Measurements from ENCODE around the gene KRTAP12-2.

KRTAP12-2 gene, protein sequence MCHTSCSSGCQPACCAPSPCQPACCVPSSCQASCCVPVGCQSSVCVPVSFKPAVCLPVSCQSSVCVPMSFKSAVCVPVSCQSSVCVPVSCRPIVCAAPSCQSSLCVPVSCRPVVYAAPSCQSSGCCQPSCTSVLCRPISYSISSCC

DNA sequence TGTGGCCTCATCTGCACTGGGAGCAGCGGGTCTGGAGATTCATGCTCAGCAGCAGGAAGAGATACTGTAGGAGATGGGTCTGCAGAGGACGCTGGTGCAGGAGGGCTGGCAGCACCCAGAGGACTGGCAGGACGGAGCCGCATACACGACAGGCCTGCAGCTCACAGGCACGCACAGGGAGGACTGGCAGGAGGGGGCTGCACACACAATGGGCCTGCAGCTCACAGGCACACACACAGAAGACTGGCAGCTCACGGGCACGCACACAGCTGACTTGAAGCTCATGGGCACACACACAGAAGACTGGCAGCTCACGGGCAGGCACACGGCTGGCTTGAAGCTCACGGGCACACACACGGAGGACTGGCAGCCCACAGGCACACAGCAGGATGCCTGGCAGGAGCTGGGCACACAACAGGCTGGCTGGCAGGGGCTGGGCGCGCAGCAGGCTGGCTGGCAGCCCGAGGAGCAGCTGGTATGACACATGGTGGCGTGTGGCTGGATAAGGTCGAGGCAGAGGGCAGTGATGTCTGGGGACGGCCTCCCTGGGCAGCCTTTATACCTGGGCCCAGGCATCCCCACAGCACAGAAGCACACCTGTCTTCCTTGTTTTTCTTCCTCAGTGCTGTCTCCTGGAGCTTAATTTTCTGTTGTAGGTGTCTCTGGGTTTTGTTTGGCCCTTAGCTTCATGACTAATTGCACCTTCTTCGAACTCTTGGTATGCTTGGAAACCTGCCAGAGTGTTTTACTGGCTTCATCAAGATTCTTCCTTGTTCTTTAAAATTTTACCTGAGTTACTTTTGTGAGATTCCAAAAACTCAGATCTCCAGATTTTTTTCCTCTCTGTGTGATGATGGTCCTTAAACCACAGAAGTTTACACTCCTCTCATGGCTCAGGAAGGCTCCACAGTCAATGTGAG, at the start of gene KRTAP12-2:
Gene KRTAP12-2, minus strand, starts transcription at position 527 of the 920 bp plus-strand sequence. Its CDS starts 41 bp downstream, at position 486.
- DNase-seq = no peak

GRCh38 chr21:44714905-44715304, 48.2 kb upstream of the KRTAP12-2 start:
- DNase-seq = no peak

- no peak for DNase-seq
These were observed 47.1 kb upstream of the KRTAP12-2 start for GRCh38 chr21:44713846-44714245.

- DNase-seq = no peak
These were observed 46.4 kb upstream of the KRTAP12-2 start for GRCh38 chr21:44713130-44713529.

GRCh38 chr21:44712203-44713028, 45.7 kb upstream of the KRTAP12-2 start:
- DNase-seq = no peak

DNA sequence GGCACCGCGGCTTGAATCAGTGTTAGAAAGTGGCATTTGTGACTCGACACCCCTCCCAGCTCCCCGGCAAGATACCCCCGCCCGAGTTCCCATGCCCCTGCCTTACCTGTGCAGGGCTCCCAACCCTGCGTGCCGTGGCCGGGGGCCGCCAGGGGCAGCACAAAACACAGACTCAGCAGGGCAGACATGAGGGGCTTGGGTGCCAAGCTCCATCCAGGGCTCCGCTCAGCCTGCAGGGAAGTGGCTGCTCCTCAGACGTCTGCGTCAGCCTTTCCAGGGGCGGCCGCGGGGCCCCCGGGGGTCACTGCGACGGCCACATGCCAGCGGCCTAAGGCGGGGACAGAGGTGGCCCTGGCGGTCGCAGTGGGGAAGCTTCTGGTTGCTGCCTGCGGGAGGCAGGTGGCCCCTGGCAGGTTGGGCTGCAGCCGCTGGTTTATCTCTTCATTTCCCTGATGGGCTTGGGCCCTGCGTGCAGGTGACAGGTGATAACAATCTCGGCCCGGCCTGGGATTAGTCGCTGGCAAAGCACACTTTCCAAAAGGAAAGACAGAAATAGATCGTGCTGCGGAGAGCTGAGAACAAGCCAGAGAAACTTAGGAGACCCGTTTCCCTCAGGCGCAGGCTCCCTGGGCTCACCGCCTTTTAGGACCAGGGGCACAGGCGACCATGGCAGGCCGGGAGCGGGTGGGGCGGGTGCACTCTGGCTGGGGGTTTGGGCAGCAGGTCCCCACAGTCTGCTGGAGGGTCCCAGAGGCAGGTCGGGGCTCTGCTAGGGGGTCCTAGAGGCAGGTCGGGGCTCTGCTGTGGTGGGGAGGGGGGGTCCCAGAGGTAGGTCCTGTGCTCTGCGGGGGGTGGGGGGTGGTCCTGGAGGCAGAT, 44.8 kb upstream of the KRTAP12-2 start, which contains the start of gene TSPEAR:
Gene TSPEAR, minus strand, starts transcription at position 246 of the 876 bp plus-strand sequence. Its CDS starts 58 bp downstream, at position 188.
- no peak for DNase-seq

GRCh38 chr21:44710756-44711326, 44.1 kb upstream of the KRTAP12-2 start:
- no peak for DNase-seq

DNA sequence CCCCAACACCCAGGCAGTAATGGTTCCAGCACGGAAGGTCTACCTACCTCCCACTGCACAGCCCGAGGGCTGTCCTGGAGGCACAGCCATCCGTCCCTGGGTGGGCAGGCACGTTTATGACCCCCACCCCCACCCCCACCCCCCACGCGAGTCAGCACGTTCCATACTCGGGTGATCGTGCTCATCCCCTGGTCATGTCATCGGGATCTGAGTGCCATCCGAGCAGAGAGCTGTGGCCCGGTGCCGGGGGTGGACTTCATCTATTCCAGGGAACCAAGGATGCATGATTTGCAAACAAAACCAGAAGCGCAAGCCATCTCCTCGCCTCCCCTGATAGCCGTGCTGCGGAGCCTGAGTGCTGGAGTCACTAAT, 43.6 kb upstream of the KRTAP12-2 start:
- DNase-seq = no peak

GRCh38 chr21:44709426-44710293, 42.9 kb upstream of the KRTAP12-2 start:
- no peak for DNase-seq

DNA sequence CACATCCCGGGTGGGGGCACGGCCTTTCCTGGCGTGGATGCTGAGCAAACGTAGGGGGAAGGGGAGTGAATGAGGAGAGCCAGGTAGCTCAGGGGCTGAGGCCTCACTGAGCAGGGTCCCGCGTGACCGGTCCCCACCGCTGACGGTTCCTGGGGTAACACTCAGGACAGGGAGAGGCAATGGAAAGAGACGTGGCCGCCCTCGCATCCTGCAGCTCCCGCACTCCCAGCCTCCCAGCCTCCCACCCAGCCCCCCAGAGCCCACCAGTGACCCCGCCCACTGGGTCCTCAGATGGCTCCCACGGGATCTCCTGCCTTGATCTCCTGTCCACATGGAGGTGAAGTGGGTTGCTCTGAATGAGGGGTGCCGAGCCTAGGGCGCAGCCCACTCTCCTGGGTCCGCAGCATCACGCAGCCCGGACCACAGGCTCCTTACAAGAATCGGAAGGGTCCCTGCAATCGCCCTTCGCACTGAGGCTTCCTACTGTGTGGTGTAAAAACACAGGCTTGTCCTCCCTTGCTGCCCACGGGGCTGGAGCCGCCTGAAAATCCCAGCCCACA, 42.2 kb upstream of the KRTAP12-2 start:
- no peak for DNase-seq

GRCh38 chr21:44708213-44708865, 41.6 kb upstream of the KRTAP12-2 start:
- no peak for DNase-seq

GRCh38 chr21:44706706-44707581, 40.2 kb upstream of the KRTAP12-2 start:
- no peak for DNase-seq

- DNase-seq = no peak
These were observed 39.4 kb upstream of the KRTAP12-2 start for GRCh38 chr21:44706026-44706705.

DNA sequence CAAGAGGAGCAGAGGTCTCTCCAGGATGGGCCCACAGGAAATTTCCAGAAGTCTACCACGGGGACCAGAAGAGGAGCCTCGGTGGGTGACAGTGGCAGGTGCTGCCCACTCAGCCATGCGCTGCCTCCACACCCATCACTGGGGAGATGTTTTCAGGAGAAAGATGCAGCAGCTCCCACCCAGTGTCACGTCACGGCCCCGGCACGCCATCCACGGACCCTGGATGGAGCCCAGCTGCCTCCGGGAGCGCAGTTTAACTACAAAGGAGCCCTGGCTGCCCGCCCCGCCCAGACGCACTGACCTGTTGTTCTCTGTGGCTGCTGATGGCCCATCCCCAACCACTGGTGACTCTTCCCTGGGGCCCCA, 37.9 kb upstream of the KRTAP12-2 start:
- no peak for DNase-seq

GRCh38 chr21:44703731-44704635, 37.3 kb upstream of the KRTAP12-2 start:
- DNase-seq = no peak

DNA sequence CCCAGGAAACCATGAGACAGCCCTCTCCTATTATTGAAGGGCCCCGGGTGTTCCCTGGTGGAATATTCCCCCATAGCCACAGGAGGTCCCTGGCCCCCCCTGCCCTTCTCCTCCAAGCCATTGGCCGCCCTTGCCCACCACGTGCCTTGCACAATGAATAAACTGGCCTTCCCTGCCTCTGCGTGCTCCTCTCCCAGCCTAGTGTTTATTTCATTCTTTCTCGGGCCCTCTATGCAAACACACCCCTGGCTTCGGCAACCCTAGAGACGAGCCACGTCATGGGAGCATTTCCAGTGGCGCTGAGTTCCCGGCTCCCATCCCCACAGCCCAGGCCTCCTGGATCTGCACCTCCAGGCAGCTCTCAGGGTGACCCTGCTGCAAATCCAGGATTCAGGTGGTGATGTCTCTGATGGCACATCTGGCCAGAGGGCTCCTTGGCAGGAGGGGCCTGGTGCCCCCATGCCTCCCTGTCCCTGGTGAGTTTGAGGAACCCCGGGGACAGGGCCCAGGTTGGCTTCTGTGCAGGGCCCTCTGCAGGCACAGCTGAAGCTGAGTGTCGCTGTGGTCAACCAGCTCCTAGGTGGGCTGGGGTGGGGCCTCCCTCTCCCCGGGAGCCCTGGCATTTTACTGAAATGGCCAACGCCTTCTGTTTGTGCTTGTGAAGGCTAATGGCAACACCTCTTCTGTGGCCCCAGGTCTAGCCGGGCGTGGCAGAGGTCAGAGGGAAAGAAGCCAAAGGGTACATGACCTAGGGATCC, 36.4 kb upstream of the KRTAP12-2 start:
- DNase-seq = no peak
